Measurements from ENCODE around the gene EDEM1. TPM values are rescaled to one million over a fixed set of nuclear protein-coding genes. Genes with fewer than 3 reads are reported as not detected.
"Not testable (repeated sequence)": the region's sequence is repeated elsewhere in the genome, so short reads cannot be mapped to it uniquely, and the experiment has no call there.

EDEM1 gene
- total RNA-seq, 4 donors from 2014 or later, result 18.4 to 41.7 (median 35.8) TPM

GRCh38 chr3:5141760-5142159, 45.7 kb upstream of the EDEM1 start:
- H3K4me3 ChIP-seq, result no peak overlapping the region
- H3K9me3 ChIP-seq, result no peaks in the 10 kb centered on the region
- H3K27ac ChIP-seq, result no peak overlapping the region
- no peaks in the 10 kb centered on the region for H3K27me3 ChIP-seq
- WGBS, 2 donors (ENCODE audit: low coverage in 1 of 2), result 89 to 100% methylated on average over 2 to 3 of the region's 4 CpGs
- no peak for ATAC-seq
- peaks cover 13 to 62% (median 26%) of the 10 kb centered on the region in 3 donors for H3K4me1 ChIP-seq
- no peaks in the 10 kb centered on the region for H3K36me3 ChIP-seq
- TF ChIP-seq POLR2AphosphoS5 (IDR thresholded peaks at IDR 0.05), result no peak
- no peak for TF ChIP-seq POLR2A (IDR thresholded peaks at IDR 0.05)
- TF ChIP-seq CTCF (IDR thresholded peaks at IDR 0.05), result no peak
- no peak for TF ChIP-seq EP300 (IDR thresholded peaks at IDR 0.05)

GRCh38 chr3:5143464-5143863, 44.0 kb upstream of the EDEM1 start:
- no peaks in the 10 kb centered on the region for H3K36me3 ChIP-seq
- no peak overlapping the region for H3K4me3 ChIP-seq
- ATAC-seq, result no peak
- TF ChIP-seq EP300 (IDR thresholded peaks at IDR 0.05), result no peak
- no peak for TF ChIP-seq CTCF (IDR thresholded peaks at IDR 0.05)
- TF ChIP-seq POLR2AphosphoS5 (IDR thresholded peaks at IDR 0.05), result no peak
- no peaks in the 10 kb centered on the region for H3K27me3 ChIP-seq
- H3K4me1 ChIP-seq, result peaks cover 8 to 53% (median 18%) of the 10 kb centered on the region in 3 donors
- no peak overlapping the region for H3K27ac ChIP-seq
- WGBS, 2 donors (ENCODE audit: low coverage in 1 of 2), result 93 to 100% methylated on average over 2 to 4 of the region's 4 CpGs
- no peaks in the 10 kb centered on the region for H3K9me3 ChIP-seq

- H3K4me1 ChIP-seq, result peaks cover 0 to 53% (median 8%) of the 10 kb centered on the region in 3 donors
Measured at GRCh38 chr3:5144316-5144994, 43.1 kb upstream of the EDEM1 start.

GRCh38 chr3:5145120-5145519, 42.4 kb upstream of the EDEM1 start:
- Histone ChIP-seq H3K4me3 (no peak overlapping the region), H3K27ac (no peak overlapping the region), H3K4me1 (peaks cover 0 to 53% (median 2%) of the 10 kb centered on the region in 3 donors), H3K36me3 (no peaks in the 10 kb centered on the region), H3K27me3 (no peaks in the 10 kb centered on the region), H3K9me3 (no peaks in the 10 kb centered on the region)
- no peak for TF ChIP-seq POLR2AphosphoS5 (IDR thresholded peaks at IDR 0.05)
- TF ChIP-seq EP300 (IDR thresholded peaks at IDR 0.05), result no peak
- no peak for TF ChIP-seq POLR2A (IDR thresholded peaks at IDR 0.05)
- 60 to 76% methylated on average over 2 to 5 of the region's 5 CpGs for WGBS, 2 donors (ENCODE audit: low coverage in 1 of 2)
- ATAC-seq, result no peak

More at GRCh38 chr3:5144316-5144994, 43.1 kb upstream of the EDEM1 start:
- WGBS, 2 donors (ENCODE audit: low coverage in 1 of 2), result 80 to 100% methylated on average over 4 to 5 of the region's 5 CpGs
- H3K27me3 ChIP-seq, result no peaks in the 10 kb centered on the region
- H3K4me3 ChIP-seq, result no peak overlapping the region
- H3K36me3 ChIP-seq, result no peaks in the 10 kb centered on the region
- TF ChIP-seq CTCF (IDR thresholded peaks at IDR 0.05) (no peak), POLR2A (IDR thresholded peaks at IDR 0.05) (no peak), POLR2AphosphoS5 (IDR thresholded peaks at IDR 0.05) (no peak), EP300 (IDR thresholded peaks at IDR 0.05) (no peak)
- H3K9me3 ChIP-seq, result no peaks in the 10 kb centered on the region
- no peak for ATAC-seq
- H3K27ac ChIP-seq, result no peak overlapping the region

GRCh38 chr3:5147152-5147551, 40.4 kb upstream of the EDEM1 start:
- WGBS, 2 donors (ENCODE audit: low coverage in 1 of 2), result 95 to 97% methylated on average over 4 of the region's 5 CpGs
- H3K36me3 ChIP-seq, H3K9me3 ChIP-seq, H3K27ac ChIP-seq, H3K4me3 ChIP-seq, H3K27me3 ChIP-seq, ATAC-seq: not testable (repeated sequence)
- H3K4me1 ChIP-seq, result peaks cover 0 to 50% (median 0%) of the 10 kb centered on the region in 3 donors

- H3K27ac ChIP-seq, result no peak overlapping the region
- 82 to 90% methylated on average over 4 to 6 of the region's 7 CpGs for WGBS, 2 donors (ENCODE audit: low coverage in 1 of 2)
- peaks cover 0 to 44% (median 0%) of the 10 kb centered on the region in 3 donors for H3K4me1 ChIP-seq
- no peak for TF ChIP-seq EP300 (IDR thresholded peaks at IDR 0.05)
- no peak for TF ChIP-seq POLR2AphosphoS5 (IDR thresholded peaks at IDR 0.05)
- no peak for TF ChIP-seq POLR2A (IDR thresholded peaks at IDR 0.05)
- TF ChIP-seq CTCF (IDR thresholded peaks at IDR 0.05), result no peak
- H3K36me3 ChIP-seq, result no peaks in the 10 kb centered on the region
- H3K4me3 ChIP-seq, result no peak overlapping the region
- H3K27me3 ChIP-seq, result no peaks in the 10 kb centered on the region
- no peak for ATAC-seq
- H3K9me3 ChIP-seq, result no peaks in the 10 kb centered on the region
Measured at GRCh38 chr3:5149306-5149880, 38.1 kb upstream of the EDEM1 start.

All from gastroesophageal sphincter (tissue), 4 donors.